K562 (cell line): Measurements from ENCODE around the gene RNU2-1. TPM values are rescaled to one million over a fixed set of nuclear protein-coding genes. Genes with fewer than 3 reads are reported as not detected.
"Not testable (repeated sequence)": the region's sequence is repeated elsewhere in the genome, so short reads cannot be mapped to it uniquely, and the experiment has no call there.

Experiments
- ATAC-seq: fragments of 200-7000 bp; cut with Tn5 transposase; 3 replicates; pipeline ENCODE4 v1.9.1; 2020; ENCODE audit warnings: moderate library complexity
- BruUV-seq: library from RNA; stranded (reverse); fragments of 400-500 nt; replicated peaks from 2 replicates; lab custom pipeline; 2021; lab: Mats Ljungman, UMichigan
- CTCF ChIA-PET: fragments of 300-600 bp; formaldehyde crosslinking; extraction: SDS; loops from one replicate; lab custom pipeline; 2021; ENCODE audit warnings: low intra/inter-chr PET ratio; lab: Yijun Ruan, JAX
- POLR2A ChIA-PET: fragments of 300-600, 350-650 bp; sonication (Branson Sonifier 250); formaldehyde crosslinking; extraction: SDS; loops from one replicate; lab custom pipeline; 2021; ENCODE audit warnings: antibody characterized with exemption, inconsistent platforms; lab: Yijun Ruan, JAX
- DNase-seq, 4 experiments: peaks; one replicate each; pipeline versions ENCODE4 v3.0.0 to v3.0.0-alpha.2; 2011 to 2018; ENCODE audit warnings: low spot score in 3 of 4, mixed read lengths in 3 of 4; ENCODE audit errors: extremely low read depth in 1 of 4
- FAIRE-seq: peaks from 2 replicates; lab custom pipeline; 2011; peaks lifted over from hg19 to GRCh38; lab: Jason Lieb, UNC
- H2AFZ ChIP-seq: 2 replicates; pipeline ENCODE4 v1.6.0; 2011; ENCODE audit warnings: low read depth, low read length, control low read depth, inconsistent platforms
- H3K27ac ChIP-seq: fragments of 200-600 bp; 3 replicates; pipeline ENCODE4 v1.8.0; 2011; ENCODE audit warnings: low read depth, mild to moderate bottlenecking, control low read depth, inconsistent platforms, low read length, moderate library complexity, mixed read lengths; ENCODE audit errors: extremely low read depth
- H3K27me3 ChIP-seq, 2 experiments: fragments of 300-600 bp in 1 of 2; 2 replicates in 1 of 2; 3 replicates in 1 of 2; pipeline versions ENCODE4 v1.6.0 to v1.8.0; 2011; ENCODE audit warnings: inconsistent platforms in 2 of 2, low read length in 2 of 2, mild to moderate bottlenecking in 1 of 2, mixed read lengths in 1 of 2, moderate library complexity in 1 of 2; ENCODE audit not compliant: control insufficient read depth in 2 of 2, insufficient read depth in 2 of 2
- H3K36me3 ChIP-seq: fragments of 300-600 bp; 3 replicates; pipeline ENCODE4 v1.8.0; 2011; ENCODE audit warnings: mild to moderate bottlenecking, low read length, inconsistent platforms; ENCODE audit not compliant: control insufficient read depth, insufficient read depth
- H3K4me1 ChIP-seq, 2 experiments: fragments of 200-600 bp in 1 of 2; replicated peaks in 1 of 2; 2 replicates in 1 of 2; 3 replicates in 1 of 2; pipeline versions ENCODE4 v1.5.1 to v1.8.0; 2011; ENCODE audit warnings: inconsistent platforms in 2 of 2, low read length in 2 of 2, mild to moderate bottlenecking in 1 of 2, mixed read lengths in 1 of 2, moderate library complexity in 1 of 2; ENCODE audit not compliant: control insufficient read depth in 2 of 2, insufficient read depth in 2 of 2
- H3K4me2 ChIP-seq: 2 replicates; pipeline ENCODE4 v1.6.1; 2011; ENCODE audit warnings: low read length, control low read depth, inconsistent platforms, mixed read lengths; ENCODE audit not compliant: insufficient read depth
- H3K4me3 ChIP-seq: fragments of 200-600 bp; sonication (generic), shearing (Covaris generic); 2 replicates; pipeline ENCODE4 v1.5.1; 2016; ENCODE audit warnings: control low read depth, inconsistent platforms
- H3K79me2 ChIP-seq: fragments of 200-600 bp; 3 replicates; pipeline ENCODE4 v1.8.0; 2011; ENCODE audit warnings: low read length, inconsistent platforms; ENCODE audit not compliant: control insufficient read depth, insufficient read depth
- H3K9ac ChIP-seq, 2 experiments: 2 replicates each; pipeline versions ENCODE4 v1.6.0 to v1.6.1; 2011; ENCODE audit warnings: low read depth in 2 of 2, low read length in 2 of 2, control low read depth in 1 of 2, inconsistent platforms in 1 of 2, mild to moderate bottlenecking in 1 of 2, mixed read lengths in 1 of 2; ENCODE audit not compliant: insufficient read depth in 1 of 2
- H3K9me1 ChIP-seq: one replicate; pipeline ENCODE4 v1.6.0; 2011; ENCODE audit warnings: inconsistent platforms, mild to moderate bottlenecking, low read length, moderate library complexity; ENCODE audit not compliant: control insufficient read depth, insufficient read depth
- H3K9me3 ChIP-seq: replicated peaks from 2 replicates; pipeline ENCODE4 v1.5.1; 2011; ENCODE audit warnings: low read depth, low read length, inconsistent platforms; ENCODE audit not compliant: control insufficient read depth, insufficient read depth
- H4K20me1 ChIP-seq: replicated peaks from 2 replicates; pipeline ENCODE4 v1.6.1; 2011; ENCODE audit warnings: low read length, inconsistent platforms, mixed read lengths; ENCODE audit not compliant: control insufficient read depth, insufficient read depth
- whole genome bisulfite sequencing: fragments of 100-300 bp; shearing (Covaris generic); methylation state at CpG from one replicate; pipeline ENCODE4 v1.1.6; 2016; ENCODE audit warnings: low coverage, mixed read lengths; ENCODE audit not compliant: insufficient coverage; ENCODE audit errors: missing lambda C conversion rate; 5-methylcytosine and 5-hydroxymethylcytosine counted together
- in situ Hi-C: fragments of 300-500 bp; cut with MboI; formaldehyde crosslinking; loops from 4 replicates; pipeline ENCODE4 v1.15.0; 2018; ENCODE audit warnings: inconsistent platforms, mixed read lengths
- intact Hi-C: fragments of 100-400 bp; cut with micrococcal nuclease; formaldehyde crosslinking; loops from 2 replicates; pipeline ENCODE4 v1.14.2; 2022
- polyA plus RNA-seq, 8 experiments: library from polyadenylated mRNA; depleted of rRNA in 4 of 8; stranded (reverse) in 5 of 8; unstranded in 3 of 8; fragments of >200 nt; fragmentation: Nextera tagmentation in 2 of 8; fragmentation: Illumina TruSeq in 1 of 8; extraction: Ambion mirVana in 2 of 8; extraction: Trizol in 1 of 8; gene quantifications; 2 replicates each; pipeline versions ENCODE4 v1.2.1 to v1.2.3, GENCODE V29; 2011 to 2014; ENCODE audit warnings: inconsistent platforms in 1 of 8, missing spikeins in 1 of 8
- total RNA-seq, 7 experiments: library from RNA; depleted of rRNA in 6 of 7; stranded (reverse); fragments of >200 nt in 6 of 7; fragmentation: Illumina TruSeq in 2 of 7; extraction: Trizol in 2 of 7; gene quantifications; 2 replicates each; pipeline versions ENCODE4 v1.2.1 to v1.2.3, GENCODE V29; 2011 to 2021; ENCODE audit warnings: low replicate concordance in 1 of 7

RNU2-1 gene
- total and polyA plus RNA-seq, 9 of the 15 experiments (the other 6 are each of a cell fraction or from before 2014, with no cell fraction given): 9,527 TPM; not detected in 8

GRCh38 chr17:43270552-43271504 lies 37.1 kb upstream of the RNU2-1 start:
- H3K9me1 ChIP-seq, DNase-seq, H3K36me3 ChIP-seq, H3K27me3 ChIP-seq, in situ Hi-C loops, H3K79me2 ChIP-seq, H2AFZ ChIP-seq, intact Hi-C loops, POLR2A ChIA-PET, H3K9ac ChIP-seq, BruUV-seq, H3K4me3 ChIP-seq, H4K20me1 ChIP-seq, H3K4me1 ChIP-seq, CTCF ChIA-PET, H3K27ac ChIP-seq, H3K9me3 ChIP-seq, FAIRE-seq, H3K4me2 ChIP-seq: not testable (repeated sequence)
- peak; percentile 60 for ATAC-seq
- WGBS: no CpG with 5 or more reads among the region's 43 CpGs

- H3K4me3 ChIP-seq, in situ Hi-C loops, FAIRE-seq: not testable (repeated sequence)
Observed at GRCh38 chr17:43246456-43246855, 12.7 kb upstream of the RNU2-1 start.

GRCh38 chr17:43240596-43241352 lies 7.0 kb upstream of the RNU2-1 start:
- H3K27ac ChIP-seq, BruUV-seq, H4K20me1 ChIP-seq, H3K4me2 ChIP-seq, H3K9ac ChIP-seq, H3K9me3 ChIP-seq, H3K4me1 ChIP-seq, POLR2A ChIA-PET, H2AFZ ChIP-seq, H3K27me3 ChIP-seq, H3K9me1 ChIP-seq, DNase-seq, CTCF ChIA-PET, H3K79me2 ChIP-seq, in situ Hi-C loops, intact Hi-C loops, H3K36me3 ChIP-seq, FAIRE-seq, H3K4me3 ChIP-seq: not testable (repeated sequence)
- WGBS: no CpG with 5 or more reads among the region's 34 CpGs
- peak; percentile 66 for ATAC-seq

More at GRCh38 chr17:43246456-43246855, 12.7 kb upstream of the RNU2-1 start:
- H3K4me1 ChIP-seq, H4K20me1 ChIP-seq, POLR2A ChIA-PET, H3K27ac ChIP-seq, H3K79me2 ChIP-seq, H3K9me3 ChIP-seq, BruUV-seq, H3K27me3 ChIP-seq, H3K9ac ChIP-seq, ATAC-seq, H3K36me3 ChIP-seq, intact Hi-C loops, DNase-seq, H2AFZ ChIP-seq, H3K4me2 ChIP-seq, CTCF ChIA-PET, H3K9me1 ChIP-seq: not testable (repeated sequence)
- WGBS: 59% methylated on average over 11 of the region's 23 CpGs
